HUES48 (cell line): ENCODE results near the gene CDC14A.
A peak's percentile ranks its signal among the peaks of the same experiment; 100 is the strongest.

ENCODE experiments used
- H3K27ac ChIP-seq: one replicate; pipeline ENCODE4 v1.7.0; 2013; ENCODE audit warnings: low read depth, low read length, inconsistent platforms
- H3K27me3 ChIP-seq: 2 replicates; pipeline ENCODE4 v1.6.1; 2013; ENCODE audit warnings: mild to moderate bottlenecking, low read length; ENCODE audit not compliant: control insufficient read depth, insufficient read depth
- H3K36me3 ChIP-seq: 2 replicates; pipeline ENCODE4 v1.6.1; 2013; ENCODE audit warnings: low read length; ENCODE audit not compliant: control insufficient read depth, insufficient read depth
- H3K4me1 ChIP-seq: 2 replicates; pipeline ENCODE4 v1.6.1; 2013; ENCODE audit warnings: mild to moderate bottlenecking, low read length; ENCODE audit not compliant: control insufficient read depth, insufficient read depth
- H3K4me3 ChIP-seq: 2 replicates; pipeline ENCODE4 v1.5.1; 2013; ENCODE audit warnings: mild to moderate bottlenecking, low read depth, low read length
- H3K9ac ChIP-seq: 2 replicates; pipeline ENCODE4 v1.6.1; 2013; ENCODE audit warnings: mild to moderate bottlenecking, low read depth, low read length, moderate library complexity
- H3K9me3 ChIP-seq: 2 replicates; pipeline ENCODE4 v1.6.1; 2013; ENCODE audit warnings: low read length; ENCODE audit not compliant: control insufficient read depth, insufficient read depth

CDC14A gene

DNA sequence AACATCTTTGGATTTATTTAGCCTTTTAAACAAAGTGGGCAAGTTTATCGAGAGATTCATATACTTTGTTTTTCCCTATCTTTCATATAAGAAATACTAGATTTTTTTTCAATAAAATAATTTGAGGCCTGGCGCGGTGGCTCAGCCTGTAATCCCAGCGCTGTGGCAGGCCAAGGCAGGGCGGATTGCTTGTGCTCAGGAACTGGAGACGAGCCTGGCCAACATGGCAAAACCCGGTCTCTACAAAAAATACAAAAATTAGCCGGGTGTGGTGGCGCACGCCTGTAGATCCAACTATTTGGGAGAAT lies 1.6 kb upstream of the CDC14A start:
- Histone ChIP-seq H3K36me3 (0 out of 2 replicates have a peak, but pooled peaks cover 3% of the 10 kb centered on the region), H3K9me3 (no peaks in the 10 kb centered on the region), H3K9ac (peak overlapping the region; percentile 84), H3K27ac (peak overlapping the region; percentile 98), H3K4me3 (peak overlapping the region; percentile 75), H3K27me3 (no peaks in the 10 kb centered on the region), H3K4me1 (peaks cover 18% of the 10 kb centered on the region)

DNA sequence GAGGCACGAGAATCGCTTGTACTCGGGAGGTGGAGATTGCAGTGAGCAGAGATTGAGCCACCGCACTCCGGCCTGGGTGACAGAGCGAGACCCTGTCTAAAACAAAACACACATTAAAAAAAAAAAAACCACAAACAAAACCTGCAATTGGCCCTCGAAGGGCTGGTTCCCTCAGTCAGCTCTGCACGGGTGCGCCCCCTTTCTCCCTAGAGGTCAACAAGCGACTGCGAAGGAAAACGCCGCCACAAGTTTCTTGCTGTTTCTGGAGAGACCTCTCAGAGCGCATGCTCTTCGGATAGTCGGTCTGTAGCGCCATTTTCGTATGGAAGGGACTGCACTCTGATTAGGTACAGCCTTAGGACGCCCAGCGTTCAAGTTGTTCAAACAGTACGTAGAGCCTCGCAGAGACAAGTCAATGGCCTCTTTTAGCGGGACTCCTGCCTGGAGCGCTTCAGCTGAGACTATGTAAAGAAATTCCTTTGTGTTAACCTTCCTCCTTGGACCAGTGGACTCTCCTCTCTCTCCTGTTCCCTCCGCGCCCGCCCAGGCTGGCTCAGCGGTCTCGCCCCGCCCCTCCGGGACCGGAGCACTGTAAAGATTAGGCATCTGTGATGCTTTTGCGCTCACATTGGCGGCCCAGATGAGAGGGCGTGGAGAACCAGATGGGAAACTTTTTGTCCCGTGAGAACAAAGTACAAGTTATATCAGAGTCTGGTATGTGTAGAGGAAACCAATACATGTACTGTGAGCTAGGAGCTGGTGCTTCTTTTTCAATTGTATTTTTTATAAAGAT lies 1.0 kb upstream of the CDC14A start:
- no peaks in the 10 kb centered on the region for H3K9me3 ChIP-seq

DNA sequence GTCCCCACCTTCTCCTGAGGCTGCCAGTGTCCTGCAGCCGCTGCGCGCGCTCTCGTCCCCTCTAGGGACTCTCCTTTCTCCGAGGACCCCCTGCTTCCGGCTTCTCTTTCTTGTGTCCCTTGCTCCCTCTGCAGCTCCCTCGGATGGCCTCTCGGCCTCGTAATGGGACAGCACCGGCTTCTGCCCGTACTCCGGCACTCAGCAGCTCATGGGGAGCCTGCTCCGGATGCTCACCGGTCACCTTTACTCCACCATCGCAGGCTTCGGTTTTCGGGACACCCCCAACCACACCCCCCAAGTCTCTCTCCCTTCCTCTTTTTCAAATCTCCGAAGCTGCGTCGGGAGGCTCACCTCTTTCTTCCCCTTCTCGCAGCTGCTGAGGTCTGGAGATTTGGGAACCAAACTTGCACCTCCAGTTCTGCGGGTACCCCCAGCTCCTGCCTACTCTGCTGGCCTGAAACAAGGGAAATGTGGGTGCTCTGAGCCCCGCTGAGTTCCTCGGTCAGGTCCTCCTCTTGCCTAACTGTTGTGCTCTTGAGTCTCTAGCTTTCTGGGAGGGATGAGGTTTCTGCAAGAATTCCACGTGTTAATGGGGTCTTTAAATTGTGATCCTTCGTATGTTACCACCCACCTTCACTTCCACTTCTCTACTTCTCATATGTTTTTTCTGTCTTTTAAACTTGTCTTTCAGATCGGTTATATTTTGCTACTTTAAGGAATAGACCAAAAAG lies 930 bp downstream of the CDC14A start:
- H3K27me3 ChIP-seq, result no peaks in the 10 kb centered on the region
- H3K9ac ChIP-seq, result peak overlapping the region; percentile 53; the same call in 1 of the 2 replicates
- peak overlapping the region; percentile 76 for H3K27ac ChIP-seq
- H3K36me3 ChIP-seq, result 0 out of 2 replicates have a peak, but pooled peaks cover 5% of the 10 kb centered on the region
- H3K4me3 ChIP-seq, result peak overlapping the region; percentile 75
- peaks cover 18% of the 10 kb centered on the region for H3K4me1 ChIP-seq
- H3K9me3 ChIP-seq, result no peaks in the 10 kb centered on the region

More for the DNA sequence above, 1.0 kb upstream of the CDC14A start:
- Histone ChIP-seq H3K27me3 (no peaks in the 10 kb centered on the region), H3K36me3 (0 out of 2 replicates have a peak, but pooled peaks cover 5% of the 10 kb centered on the region), H3K4me3 (peak overlapping the region; percentile 75), H3K9ac (peak overlapping the region; percentile 84), H3K4me1 (peaks cover 18% of the 10 kb centered on the region), H3K27ac (peak overlapping the region; percentile 98)

DNA sequence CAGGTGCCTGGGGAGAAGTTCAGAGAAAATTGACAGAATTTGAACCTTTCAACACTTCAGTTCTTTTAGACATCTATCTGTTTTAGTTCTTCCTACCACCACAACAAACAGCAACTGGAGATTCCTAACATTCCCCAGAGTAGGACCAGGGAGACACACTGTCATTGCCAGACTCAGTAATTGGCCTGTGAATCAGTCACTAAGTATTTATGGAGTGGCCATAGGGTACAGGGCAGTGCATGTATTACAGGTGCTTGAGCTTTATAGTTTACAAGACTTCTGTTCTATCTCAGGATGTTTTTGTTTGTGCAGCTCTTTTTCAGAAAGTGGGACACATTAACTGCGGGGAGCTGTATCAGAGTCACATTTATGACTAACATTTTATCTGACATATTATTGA lies 1.7 kb downstream of the CDC14A start:
- 0 out of 2 replicates have a peak, but pooled peaks cover 5% of the 10 kb centered on the region for H3K36me3 ChIP-seq
- H3K27ac ChIP-seq, result no peak overlapping the region
- peaks cover 18% of the 10 kb centered on the region for H3K4me1 ChIP-seq
- no peaks in the 10 kb centered on the region for H3K9me3 ChIP-seq
- no peaks in the 10 kb centered on the region for H3K27me3 ChIP-seq
- H3K9ac ChIP-seq, result no peak overlapping the region
- H3K4me3 ChIP-seq, result peak overlapping the region; percentile 75

DNA sequence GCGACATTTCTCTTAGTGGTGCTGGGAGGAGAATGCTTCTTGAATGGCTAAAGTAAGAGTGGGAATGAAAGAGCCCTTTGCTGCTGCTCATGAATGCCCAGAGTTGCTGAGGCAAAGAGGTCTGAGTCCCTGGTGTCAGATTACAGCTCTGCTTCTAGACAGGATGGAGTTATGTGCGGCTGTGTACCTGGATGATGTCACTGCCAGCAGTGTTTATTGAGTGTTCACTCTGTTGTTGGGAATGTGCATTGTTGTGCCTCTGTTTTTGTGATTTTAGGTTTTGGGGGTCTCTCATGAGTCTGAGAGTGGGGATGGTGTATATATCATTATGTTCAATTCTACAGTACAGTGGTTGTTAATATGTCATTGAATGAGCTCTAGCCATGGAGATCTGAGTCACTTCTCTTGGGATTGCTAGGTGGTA lies 2.7 kb downstream of the CDC14A start:
- Histone ChIP-seq H3K27ac (no peak overlapping the region), H3K4me1 (peaks cover 18% of the 10 kb centered on the region), H3K27me3 (no peaks in the 10 kb centered on the region), H3K36me3 (0 out of 2 replicates have a peak, but pooled peaks cover 5% of the 10 kb centered on the region), H3K9ac (no peak overlapping the region), H3K4me3 (peak overlapping the region; percentile 11; the same call in 1 of the 2 replicates), H3K9me3 (no peaks in the 10 kb centered on the region)

DNA sequence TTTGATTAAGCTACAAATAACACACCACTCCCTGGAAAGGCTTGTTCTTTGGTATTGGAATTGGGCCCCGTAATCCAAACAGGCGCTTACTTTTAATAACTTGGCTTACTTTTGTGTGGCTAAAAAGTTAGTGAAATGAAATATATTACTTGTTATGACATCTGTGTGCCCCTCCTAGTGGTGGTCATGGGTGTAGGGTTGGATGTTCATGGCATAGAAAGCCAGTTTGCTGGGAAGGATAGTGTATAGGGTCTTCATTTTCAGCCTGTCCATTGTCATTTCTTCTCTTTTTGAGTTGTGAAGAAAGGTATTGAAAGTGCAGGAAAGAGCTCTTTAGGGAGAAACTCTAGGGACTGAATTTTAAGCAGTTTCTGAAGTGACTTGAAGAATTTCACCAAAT lies 5.9 kb downstream of the CDC14A start:
- Histone ChIP-seq H3K27me3 (no peaks in the 10 kb centered on the region), H3K4me3 (no peak overlapping the region), H3K9me3 (no peaks in the 10 kb centered on the region), H3K36me3 (0 out of 2 replicates have a peak, but pooled peaks cover 5% of the 10 kb centered on the region), H3K9ac (no peak overlapping the region), H3K4me1 (peaks cover 30% of the 10 kb centered on the region), H3K27ac (no peak overlapping the region)

GRCh38 chr1:100359139-100359538 lies 6.8 kb downstream of the CDC14A start:
- 0 out of 2 replicates have a peak, but pooled peaks cover 5% of the 10 kb centered on the region for H3K36me3 ChIP-seq
- peaks cover 24% of the 10 kb centered on the region for H3K4me1 ChIP-seq
- no peak overlapping the region for H3K4me3 ChIP-seq
- H3K27ac ChIP-seq, result no peak overlapping the region
- no peaks in the 10 kb centered on the region for H3K9me3 ChIP-seq
- no peaks in the 10 kb centered on the region for H3K27me3 ChIP-seq
- H3K9ac ChIP-seq, result no peak overlapping the region

- H3K27me3 ChIP-seq, result no peaks in the 10 kb centered on the region
- peaks cover 13% of the 10 kb centered on the region for H3K4me1 ChIP-seq
- H3K36me3 ChIP-seq, result no peaks in the 10 kb centered on the region
- no peak overlapping the region for H3K9ac ChIP-seq
- H3K4me3 ChIP-seq, result no peak overlapping the region
- H3K27ac ChIP-seq, result peak overlapping the region; percentile 26
- H3K9me3 ChIP-seq, result no peaks in the 10 kb centered on the region
Measured at GRCh38 chr1:100360790-100361510, 8.6 kb downstream of the CDC14A start.

DNA sequence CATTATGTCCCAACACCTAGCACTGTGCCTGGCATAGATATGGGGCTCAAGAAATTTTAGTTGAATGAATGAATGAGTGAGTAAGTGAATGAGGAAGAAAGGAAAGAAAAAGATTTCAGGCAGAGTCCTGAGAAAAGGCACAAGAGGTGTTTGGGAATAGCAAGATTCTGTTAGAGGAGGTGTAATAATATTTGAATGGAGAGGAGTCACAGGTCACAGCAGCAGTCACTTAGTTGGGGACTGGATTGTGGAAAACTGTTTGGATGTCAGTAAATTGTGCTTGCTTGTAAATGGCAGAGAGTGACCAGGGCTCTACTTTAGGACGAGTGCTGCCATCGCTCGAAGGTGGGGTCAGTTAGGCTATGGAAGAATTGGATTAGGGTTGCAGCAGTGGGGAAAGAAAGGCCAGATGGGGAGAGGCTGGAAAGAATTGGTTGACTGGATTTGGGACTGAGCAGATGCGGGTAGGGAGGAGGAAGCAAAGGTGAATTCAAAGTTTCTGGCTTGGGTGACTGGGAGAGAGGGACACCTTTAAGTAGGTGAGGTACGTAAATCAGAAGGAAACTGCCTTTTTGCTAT lies 9.3 kb downstream of the CDC14A start:
- Histone ChIP-seq H3K9me3 (no peaks in the 10 kb centered on the region), H3K4me3 (no peak overlapping the region), H3K27me3 (no peaks in the 10 kb centered on the region), H3K36me3 (no peaks in the 10 kb centered on the region), H3K27ac (peak overlapping the region; percentile 2), H3K4me1 (peaks cover 13% of the 10 kb centered on the region), H3K9ac (no peak overlapping the region)

GRCh38 chr1:100362821-100363466 lies 10.6 kb downstream of the CDC14A start:
- Histone ChIP-seq H3K9ac (no peak overlapping the region), H3K4me3 (no peak overlapping the region), H3K36me3 (no peaks in the 10 kb centered on the region), H3K27ac (peak overlapping the region; percentile 23), H3K4me1 (peaks cover 13% of the 10 kb centered on the region), H3K9me3 (no peaks in the 10 kb centered on the region), H3K27me3 (no peaks in the 10 kb centered on the region)
